NCI-H774 (cell line): ENCODE results near the gene TMEM198.

Source experiments
- DNase-seq: peaks from one replicate; lab custom pipeline; 2025; lab: John Stamatoyannopoulos, UW

The TMEM198 gene

GRCh38 chr2:219562049-219563020, 18.5 kb downstream of the TMEM198 start:
- no peak for DNase-seq

- DNase-seq: no peak
Observed at GRCh38 chr2:219563271-219563928, 19.6 kb downstream of the TMEM198 start.

- DNase-seq: no peak
Observed at GRCh38 chr2:219565130-219566080, 21.6 kb downstream of the TMEM198 start.

GRCh38 chr2:219566640-219567039, 22.8 kb downstream of the TMEM198 start:
- no peak for DNase-seq

GRCh38 chr2:219567131-219567530, 23.3 kb downstream of the TMEM198 start:
- no peak for DNase-seq

- DNase-seq: no peak
Observed at GRCh38 chr2:219567791-219568361, 24.0 kb downstream of the TMEM198 start.

GRCh38 chr2:219569041-219569440, 25.2 kb downstream of the TMEM198 start:
- DNase-seq: no peak

GRCh38 chr2:219569635-219570034, 25.8 kb downstream of the TMEM198 start:
- no peak for DNase-seq

GRCh38 chr2:219570194-219570923, 26.5 kb downstream of the TMEM198 start:
- DNase-seq: no peak

- no peak for DNase-seq
Observed at GRCh38 chr2:219570924-219571310, 27.1 kb downstream of the TMEM198 start.

- peak; percentile 45 for DNase-seq
Observed at GRCh38 chr2:219571311-219572236, 27.7 kb downstream of the TMEM198 start, which contains the start of gene OBSL1. TSS of gene OBSL1 (minus strand) at chr2:219571539. CDS start at chr2:219571232, 307 bp downstream.

- no peak for DNase-seq
Observed at GRCh38 chr2:219572237-219573001, 28.6 kb downstream of the TMEM198 start, which contains the start of gene INHA. TSS of gene INHA (plus strand) at chr2:219572310. CDS start at chr2:219572375, 65 bp downstream.

- no peak for DNase-seq
Observed at GRCh38 chr2:219573166-219573565, 29.3 kb downstream of the TMEM198 start.

GRCh38 chr2:219574484-219575311, 30.9 kb downstream of the TMEM198 start:
- no peak for DNase-seq

- DNase-seq: no peak
Observed at GRCh38 chr2:219575566-219576504, 32.0 kb downstream of the TMEM198 start.

- DNase-seq: peak; percentile 22
Observed at GRCh38 chr2:219576505-219577388, 32.9 kb downstream of the TMEM198 start.
